Left forelimb (tissue), 1 donor: ENCODE measurements around the gene PGPEP1.
A peak's percentile ranks its signal among the peaks of the same experiment; 100 is the strongest.

Experiments
- DNase-seq: peaks from one replicate; pipeline ENCODE4 v3.0.0-alpha.2; 2018; ENCODE audit warnings: low spot score

PGPEP1 gene

GRCh38 chr19:18340190-18340989 lies at the start of gene PGPEP1:
PGPEP1 (plus strand) TSS chr19:18340598; CDS start chr19:18340682, 84 bp downstream.
- DNase-seq, result peak; percentile 84

- DNase-seq, result no peak
These were observed 49.3 kb upstream of the PGPEP1 start for GRCh38 chr19:18291019-18291524.

GRCh38 chr19:18291590-18292461 lies 48.6 kb upstream of the PGPEP1 start:
- DNase-seq, result peak; percentile 91

- DNase-seq, result peak; percentile 71
These were observed 48.0 kb upstream of the PGPEP1 start for GRCh38 chr19:18292462-18292809.

- DNase-seq, result peak; percentile 92
These were observed 47.4 kb upstream of the PGPEP1 start for GRCh38 chr19:18292810-18293641.

- no peak for DNase-seq
These were observed 46.5 kb upstream of the PGPEP1 start for GRCh38 chr19:18293642-18294466.

- DNase-seq, result no peak
These were observed 45.9 kb upstream of the PGPEP1 start for GRCh38 chr19:18294467-18294864.

- no peak for DNase-seq
These were observed 45.4 kb upstream of the PGPEP1 start for GRCh38 chr19:18295034-18295451.

GRCh38 chr19:18297308-18297707 lies 43.1 kb upstream of the PGPEP1 start:
- DNase-seq, result no peak

- no peak for DNase-seq
These were observed 41.8 kb upstream of the PGPEP1 start for GRCh38 chr19:18298601-18299000.

- no peak for DNase-seq
These were observed 40.7 kb upstream of the PGPEP1 start for GRCh38 chr19:18299654-18300053.

- no peak for DNase-seq
These were observed 39.3 kb upstream of the PGPEP1 start for GRCh38 chr19:18300930-18301717.

GRCh38 chr19:18301718-18302111 lies 38.7 kb upstream of the PGPEP1 start:
- DNase-seq, result no peak

- no peak for DNase-seq
These were observed 36.3 kb upstream of the PGPEP1 start for GRCh38 chr19:18304208-18304457.

GRCh38 chr19:18304458-18305310 lies 35.7 kb upstream of the PGPEP1 start:
- DNase-seq, result peak; percentile 90

- DNase-seq, result no peak
These were observed 34.0 kb upstream of the PGPEP1 start for GRCh38 chr19:18306209-18306887.

GRCh38 chr19:18306888-18307260 lies 33.5 kb upstream of the PGPEP1 start:
- DNase-seq, result no peak

GRCh38 chr19:18307271-18307681 lies 33.1 kb upstream of the PGPEP1 start:
- no peak for DNase-seq
